Stimulated activated CD4-positive, alpha-beta T cell treated with anti-CD3 and anti-CD28 coated beads, Interleukin-1b, Interleukin-23, amount 100 ng/mL, for 24 hours (primary cell): Measurements from ENCODE around the gene ITPR2.
"Not testable (repeated sequence)": the region's sequence is repeated elsewhere in the genome, so short reads cannot be mapped to it uniquely, and the experiment has no call there.

Source experiments
- DNase-seq, 4 experiments: peaks; one replicate each; pipeline ENCODE4 v3.0.0-alpha.2; 2020; ENCODE audit warnings: low read depth in 4 of 4, low spot score in 1 of 4

Gene ITPR2

GRCh38 chr12:26832822-26833742 is at the start of gene ITPR2:
TSS of gene ITPR2 (minus strand) at chr12:26833194. CDS start at chr12:26832781, 413 bp downstream.
- peak; percentile 85 to 95 (median 87) for DNase-seq

GRCh38 chr12:26880625-26881024 is 47.6 kb upstream of the ITPR2 start:
- DNase-seq = no peak

GRCh38 chr12:26878661-26879119 is 45.7 kb upstream of the ITPR2 start:
- DNase-seq = no peak

- no peak for DNase-seq
Observed at GRCh38 chr12:26874501-26875296, 41.7 kb upstream of the ITPR2 start.

- DNase-seq = no peak
Observed at GRCh38 chr12:26872625-26873024, 39.6 kb upstream of the ITPR2 start.

- no peak for DNase-seq
Observed at GRCh38 chr12:26871985-26872384, 39.0 kb upstream of the ITPR2 start.

GRCh38 chr12:26870491-26871419 is 37.8 kb upstream of the ITPR2 start:
- no peak for DNase-seq

- no peak for DNase-seq
Observed at GRCh38 chr12:26869908-26870459, 37.0 kb upstream of the ITPR2 start.

- no peak for DNase-seq
Observed at GRCh38 chr12:26869104-26869494, 36.1 kb upstream of the ITPR2 start.

GRCh38 chr12:26868447-26869103 is 35.6 kb upstream of the ITPR2 start:
- DNase-seq = no peak

- no peak for DNase-seq
Observed at GRCh38 chr12:26867080-26867479, 34.1 kb upstream of the ITPR2 start.

GRCh38 chr12:26863515-26863914 is 30.5 kb upstream of the ITPR2 start:
- no peak for DNase-seq

GRCh38 chr12:26862787-26863186 is 29.8 kb upstream of the ITPR2 start:
- not testable (repeated sequence) for DNase-seq

GRCh38 chr12:26861690-26862089 is 28.7 kb upstream of the ITPR2 start:
- DNase-seq = no peak

- DNase-seq = no peak
Observed at GRCh38 chr12:26857465-26858176, 24.6 kb upstream of the ITPR2 start.

- DNase-seq = no peak
Observed at GRCh38 chr12:26855337-26855736, 22.3 kb upstream of the ITPR2 start.

GRCh38 chr12:26854031-26854390 is 21.0 kb upstream of the ITPR2 start:
- no peak for DNase-seq

- DNase-seq = peak; percentile 29 to 52 (median 40)
Observed at GRCh38 chr12:26853303-26854030, 20.5 kb upstream of the ITPR2 start.
